ENCODE measurements around the gene HSDL2. TPM values are rescaled to one million over a fixed set of nuclear protein-coding genes. Genes with fewer than 3 reads are reported as not detected.
"Not testable (repeated sequence)": the region's sequence is repeated elsewhere in the genome, so short reads cannot be mapped to it uniquely, and the experiment has no call there.

HSDL2 gene
- total RNA-seq, 4 donors from 2014 or later, result 37.8 to 54.8 (median 43.8) TPM

- TF ChIP-seq, protein P1, sequence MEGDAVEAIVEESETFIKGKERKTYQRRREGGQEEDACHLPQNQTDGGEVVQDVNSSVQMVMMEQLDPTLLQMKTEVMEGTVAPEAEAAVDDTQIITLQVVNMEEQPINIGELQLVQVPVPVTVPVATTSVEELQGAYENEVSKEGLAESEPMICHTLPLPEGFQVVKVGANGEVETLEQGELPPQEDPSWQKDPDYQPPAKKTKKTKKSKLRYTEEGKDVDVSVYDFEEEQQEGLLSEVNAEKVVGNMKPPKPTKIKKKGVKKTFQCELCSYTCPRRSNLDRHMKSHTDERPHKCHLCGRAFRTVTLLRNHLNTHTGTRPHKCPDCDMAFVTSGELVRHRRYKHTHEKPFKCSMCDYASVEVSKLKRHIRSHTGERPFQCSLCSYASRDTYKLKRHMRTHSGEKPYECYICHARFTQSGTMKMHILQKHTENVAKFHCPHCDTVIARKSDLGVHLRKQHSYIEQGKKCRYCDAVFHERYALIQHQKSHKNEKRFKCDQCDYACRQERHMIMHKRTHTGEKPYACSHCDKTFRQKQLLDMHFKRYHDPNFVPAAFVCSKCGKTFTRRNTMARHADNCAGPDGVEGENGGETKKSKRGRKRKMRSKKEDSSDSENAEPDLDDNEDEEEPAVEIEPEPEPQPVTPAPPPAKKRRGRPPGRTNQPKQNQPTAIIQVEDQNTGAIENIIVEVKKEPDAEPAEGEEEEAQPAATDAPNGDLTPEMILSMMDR (IDR thresholded peaks at IDR 0.05), result no peak
- no peak for TF ChIP-seq POLR2A (IDR thresholded peaks at IDR 0.05)
- intact Hi-C loops (cut with DNase I), result no loop called here
- Histone ChIP-seq H3K27ac (no peak overlapping the region), H3K4me1 (peaks cover 28 to 33% of the 10 kb centered on the region in 2 donors), H3K27me3 (no peaks in the 10 kb centered on the region), H3K4me3 (replicated peaks in 1 of 3) (no peak overlapping the region), H3K36me3 (no peaks in the 10 kb centered on the region), H3K9me3 (no peaks in the 10 kb centered on the region)
- DNase-seq, result no peak
- 83 to 86% methylated on average over 11 of the region's 11 CpGs for WGBS, 2 donors
Observed at GRCh38 chr9:112382501-112383364, 2.8 kb downstream of the HSDL2 start.

- H3K4me1 ChIP-seq, result peaks cover 19 to 30% of the 10 kb centered on the region in 2 donors
- no peaks in the 10 kb centered on the region for H3K36me3 ChIP-seq
- 85 to 91% methylated on average over 1 of the region's 1 CpG for WGBS, 2 donors
- intact Hi-C loops (cut with DNase I), result no loop called here
- no peaks in the 10 kb centered on the region for H3K9me3 ChIP-seq
- no peak overlapping the region for H3K4me3 ChIP-seq (replicated peaks in 1 of 3)
- DNase-seq, result no peak
- peak overlapping the region in 2 of 3 donors; percentile 55 to 57 for H3K27ac ChIP-seq
- TF ChIP-seq POLR2A (IDR thresholded peaks at IDR 0.05), result no peak
- TF ChIP-seq, protein P1 (IDR thresholded peaks at IDR 0.05), result no peak
- no peaks in the 10 kb centered on the region for H3K27me3 ChIP-seq
Observed at GRCh38 chr9:112384219-112384618, 4.3 kb downstream of the HSDL2 start.

GRCh38 chr9:112384690-112385089 lies 4.8 kb downstream of the HSDL2 start:
- WGBS, 2 donors, result 62 to 67% methylated on average over 5 of the region's 5 CpGs
- H3K4me1 ChIP-seq, result peaks cover 19 to 30% of the 10 kb centered on the region in 2 donors
- TF ChIP-seq, protein P1 (IDR thresholded peaks at IDR 0.05), result no peak
- no peak for TF ChIP-seq POLR2A (IDR thresholded peaks at IDR 0.05)
- no peak overlapping the region for H3K4me3 ChIP-seq (replicated peaks in 1 of 3)
- no peaks in the 10 kb centered on the region for H3K9me3 ChIP-seq
- no peaks in the 10 kb centered on the region for H3K27me3 ChIP-seq
- peak overlapping the region in 2 of 3 donors; percentile 55 to 57 for H3K27ac ChIP-seq
- intact Hi-C loops (cut with DNase I), result no loop called here
- no peaks in the 10 kb centered on the region for H3K36me3 ChIP-seq
- DNase-seq, result no peak

GRCh38 chr9:112387115-112387514 lies 7.2 kb downstream of the HSDL2 start:
- 90 to 97% methylated on average over 3 of the region's 3 CpGs for WGBS, 2 donors
- no peak for TF ChIP-seq POLR2A (IDR thresholded peaks at IDR 0.05)
- TF ChIP-seq, protein P1 (IDR thresholded peaks at IDR 0.05), result no peak
- Histone ChIP-seq H3K36me3 (no peaks in the 10 kb centered on the region), H3K4me3 (replicated peaks in 1 of 3) (no peak overlapping the region), H3K27me3 (no peaks in the 10 kb centered on the region), H3K4me1 (peaks cover 14 to 21% of the 10 kb centered on the region in 2 donors), H3K9me3 (no peaks in the 10 kb centered on the region), H3K27ac (no peak overlapping the region)
- no peak for DNase-seq
- intact Hi-C loops (cut with DNase I), result no loop called here

DNA sequence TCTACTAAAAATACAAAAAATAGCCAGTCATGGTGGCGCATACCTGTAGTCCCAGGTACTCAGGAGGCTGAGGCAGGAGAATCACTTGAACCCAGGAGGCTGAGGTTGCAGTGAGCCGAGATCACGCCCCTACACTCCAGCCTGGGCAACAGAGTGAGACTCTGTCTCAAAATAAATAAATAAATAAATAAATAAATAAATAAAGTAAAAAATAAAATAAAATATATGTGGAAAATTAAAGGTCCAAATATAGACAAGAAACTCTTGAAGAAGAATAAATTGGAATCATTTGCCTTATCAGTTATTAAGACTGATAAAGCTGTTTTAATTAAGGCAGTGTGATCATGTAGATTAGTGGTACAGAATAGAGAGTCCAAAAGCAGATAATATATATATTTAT lies 10.0 kb downstream of the HSDL2 start:
- H3K27me3 ChIP-seq; DNase-seq; H3K36me3 ChIP-seq; intact Hi-C loops (cut with DNase I); H3K4me1 ChIP-seq; H3K9me3 ChIP-seq; H3K4me3 ChIP-seq (replicated peaks in 1 of 3); H3K27ac ChIP-seq: not testable (repeated sequence)
- WGBS, 2 donors, result 97 to 98% methylated on average over 3 of the region's 3 CpGs

GRCh38 chr9:112391936-112392560 lies 12.1 kb downstream of the HSDL2 start:
- WGBS, 2 donors, result 91 to 92% methylated on average over 4 of the region's 4 CpGs
- H3K4me3 ChIP-seq (replicated peaks in 1 of 3); H3K27me3 ChIP-seq; H3K36me3 ChIP-seq; H3K4me1 ChIP-seq; intact Hi-C loops (cut with DNase I); H3K9me3 ChIP-seq; DNase-seq; H3K27ac ChIP-seq: not testable (repeated sequence)

DNA sequence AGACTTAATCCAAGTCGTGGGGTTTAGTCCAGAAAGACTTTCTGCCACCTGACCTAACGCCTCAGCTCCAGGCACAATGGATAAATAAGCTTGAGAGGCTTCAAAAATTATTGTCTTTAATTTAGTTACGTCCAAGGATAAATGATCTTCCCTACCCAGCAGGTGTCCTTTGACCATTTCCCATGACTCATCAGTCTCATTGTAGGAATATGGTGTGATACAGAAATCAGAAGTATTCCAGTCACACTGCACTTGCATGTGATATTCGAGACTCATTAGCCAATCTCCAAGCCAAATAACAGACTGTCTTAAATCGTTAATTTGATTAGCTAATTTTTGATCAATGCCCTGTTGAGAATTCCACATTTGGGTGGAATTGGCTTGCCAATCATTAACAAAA lies 13.2 kb downstream of the HSDL2 start:
- H3K9me3 ChIP-seq; H3K27me3 ChIP-seq; intact Hi-C loops (cut with DNase I); H3K4me3 ChIP-seq (replicated peaks in 1 of 3); H3K36me3 ChIP-seq; H3K4me1 ChIP-seq; DNase-seq; H3K27ac ChIP-seq: not testable (repeated sequence)
- 94 to 98% methylated on average over 5 of the region's 5 CpGs for WGBS, 2 donors
